Osteocyte (in vitro differentiated cells): ENCODE measurements around the gene TIAM2. TPM values are rescaled to one million over a fixed set of nuclear protein-coding genes. Genes with fewer than 3 reads are reported as not detected.

ENCODE experiments used
- DNase-seq: peaks from one replicate; pipeline ENCODE4 v3.0.0; 2021; ENCODE audit warnings: mixed read lengths; ENCODE audit not compliant: unreplicated experiment; ENCODE audit errors: extremely low spot score
- H3K27ac Mint-ChIP-seq: one replicate; pipeline ENCODE4 v1.8.0; 2021; ENCODE audit warnings: mild to moderate bottlenecking, mixed read lengths; ENCODE audit not compliant: unreplicated experiment
- H3K27me3 Mint-ChIP-seq: one replicate; pipeline ENCODE4 v1.8.0; 2021; ENCODE audit warnings: mixed read lengths; ENCODE audit not compliant: unreplicated experiment
- H3K36me3 Mint-ChIP-seq: one replicate; pipeline ENCODE4 v1.8.0; 2021; ENCODE audit warnings: mixed read lengths; ENCODE audit not compliant: unreplicated experiment
- H3K4me1 Mint-ChIP-seq: one replicate; pipeline ENCODE4 v1.8.0; 2021; ENCODE audit warnings: mixed read lengths; ENCODE audit not compliant: unreplicated experiment
- H3K4me3 Mint-ChIP-seq: one replicate; pipeline ENCODE4 v1.8.0; 2021; ENCODE audit warnings: mild to moderate bottlenecking, moderate library complexity, mixed read lengths; ENCODE audit not compliant: unreplicated experiment
- H3K9me3 Mint-ChIP-seq: one replicate; pipeline ENCODE4 v1.8.0; 2021; ENCODE audit warnings: mixed read lengths; ENCODE audit not compliant: unreplicated experiment
- total RNA-seq: library from RNA; stranded (reverse); gene quantifications from 2 replicates; pipeline ENCODE4 v1.2.1, GENCODE V29; 2021
- TF ChIP-seq, protein P1 (sequence below): fragments of 200-600 bp; sonication (generic); IDR thresholded peaks from 2 replicates; pipeline ENCODE4 v1.5.0; 2021; ENCODE audit warnings: antibody characterized with exemption, mild to moderate bottlenecking, moderate library complexity

TIAM2 gene
- total RNA-seq, 1 donor from 2014 or later: 11.2 TPM

DNA sequence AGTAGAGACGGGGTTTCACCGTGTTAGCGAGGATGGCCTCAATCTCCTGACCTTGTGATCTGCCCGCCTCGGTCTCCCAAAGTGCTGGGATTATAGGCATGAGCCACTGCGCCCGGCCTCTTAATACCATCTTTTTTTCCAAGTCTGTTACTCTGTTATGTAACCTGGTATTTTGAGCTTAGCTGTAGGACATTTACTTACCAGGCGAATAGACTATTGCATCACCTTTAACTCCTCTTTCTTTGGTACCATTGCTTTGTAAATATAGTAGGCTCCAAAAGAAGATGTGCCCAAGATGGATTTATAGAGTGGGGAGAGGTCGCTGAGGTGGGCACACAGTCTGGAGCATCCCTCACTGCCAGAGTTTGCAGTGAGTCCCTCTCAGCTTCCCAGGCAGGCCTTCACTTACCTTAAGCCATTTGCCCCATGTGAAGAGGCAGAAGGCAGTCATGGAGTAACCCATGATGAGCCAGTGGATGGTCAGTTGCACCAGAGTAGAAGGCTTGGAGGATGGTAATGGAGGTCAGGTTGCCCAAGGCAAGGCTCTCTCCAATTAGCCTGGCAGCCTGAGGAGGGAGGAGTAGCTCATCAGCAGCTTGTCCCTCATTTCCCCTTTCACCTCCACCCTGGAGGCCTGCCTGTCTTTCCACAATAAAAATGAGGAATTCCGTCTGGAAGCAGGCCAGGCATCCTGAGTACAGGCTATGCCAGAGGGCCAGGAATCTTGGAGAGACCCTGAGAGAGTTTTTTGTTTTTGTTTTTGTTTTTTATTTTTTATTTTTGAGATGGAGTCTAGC is 9.7 kb downstream of the TIAM2 start:
- no peaks in the 10 kb centered on the region for H3K36me3 Mint-ChIP-seq
- no peak for DNase-seq
- H3K4me3 Mint-ChIP-seq: no peak overlapping the region
- no peaks in the 10 kb centered on the region for H3K9me3 Mint-ChIP-seq
- TF ChIP-seq, protein P1, sequence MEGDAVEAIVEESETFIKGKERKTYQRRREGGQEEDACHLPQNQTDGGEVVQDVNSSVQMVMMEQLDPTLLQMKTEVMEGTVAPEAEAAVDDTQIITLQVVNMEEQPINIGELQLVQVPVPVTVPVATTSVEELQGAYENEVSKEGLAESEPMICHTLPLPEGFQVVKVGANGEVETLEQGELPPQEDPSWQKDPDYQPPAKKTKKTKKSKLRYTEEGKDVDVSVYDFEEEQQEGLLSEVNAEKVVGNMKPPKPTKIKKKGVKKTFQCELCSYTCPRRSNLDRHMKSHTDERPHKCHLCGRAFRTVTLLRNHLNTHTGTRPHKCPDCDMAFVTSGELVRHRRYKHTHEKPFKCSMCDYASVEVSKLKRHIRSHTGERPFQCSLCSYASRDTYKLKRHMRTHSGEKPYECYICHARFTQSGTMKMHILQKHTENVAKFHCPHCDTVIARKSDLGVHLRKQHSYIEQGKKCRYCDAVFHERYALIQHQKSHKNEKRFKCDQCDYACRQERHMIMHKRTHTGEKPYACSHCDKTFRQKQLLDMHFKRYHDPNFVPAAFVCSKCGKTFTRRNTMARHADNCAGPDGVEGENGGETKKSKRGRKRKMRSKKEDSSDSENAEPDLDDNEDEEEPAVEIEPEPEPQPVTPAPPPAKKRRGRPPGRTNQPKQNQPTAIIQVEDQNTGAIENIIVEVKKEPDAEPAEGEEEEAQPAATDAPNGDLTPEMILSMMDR: no peak
- peaks cover 29% of the 10 kb centered on the region for H3K4me1 Mint-ChIP-seq
- no peak overlapping the region for H3K27ac Mint-ChIP-seq
- no peaks in the 10 kb centered on the region for H3K27me3 Mint-ChIP-seq

GRCh38 chr6:155008625-155009024 is 13.5 kb downstream of the TIAM2 start:
- H3K9me3 Mint-ChIP-seq: no peaks in the 10 kb centered on the region
- no peak overlapping the region for H3K27ac Mint-ChIP-seq
- DNase-seq: no peak
- H3K4me3 Mint-ChIP-seq: no peak overlapping the region
- TF ChIP-seq, protein P1: no peak
- no peaks in the 10 kb centered on the region for H3K36me3 Mint-ChIP-seq
- H3K4me1 Mint-ChIP-seq: peaks cover 34% of the 10 kb centered on the region
- no peaks in the 10 kb centered on the region for H3K27me3 Mint-ChIP-seq

DNA sequence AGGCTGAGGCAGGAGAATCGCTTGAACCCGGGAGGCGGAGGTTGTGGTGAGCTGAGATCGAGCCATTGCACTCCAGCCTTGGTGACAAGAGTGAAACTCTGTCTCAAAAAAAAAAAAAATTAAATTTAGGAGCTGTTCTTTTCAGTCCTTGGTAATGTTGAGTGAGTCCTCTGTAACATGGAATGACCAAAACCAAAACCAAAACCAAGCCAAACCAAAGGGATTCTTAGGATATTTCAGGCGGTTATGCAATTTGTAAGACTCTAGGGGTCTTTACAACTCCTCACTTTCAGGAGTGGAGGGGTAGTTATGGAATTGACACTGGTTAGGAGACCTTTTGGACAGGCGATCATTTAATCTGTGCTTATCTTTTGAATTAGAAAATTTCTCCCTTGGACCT is 15.8 kb downstream of the TIAM2 start:
- no peak for DNase-seq
- TF ChIP-seq, protein P1: no peak
- Mint-ChIP-seq H3K27me3 (no peaks in the 10 kb centered on the region), H3K4me1 (peaks cover 49% of the 10 kb centered on the region), H3K4me3 (no peak overlapping the region), H3K27ac (no peak overlapping the region), H3K36me3 (no peaks in the 10 kb centered on the region), H3K9me3 (no peaks in the 10 kb centered on the region)

DNA sequence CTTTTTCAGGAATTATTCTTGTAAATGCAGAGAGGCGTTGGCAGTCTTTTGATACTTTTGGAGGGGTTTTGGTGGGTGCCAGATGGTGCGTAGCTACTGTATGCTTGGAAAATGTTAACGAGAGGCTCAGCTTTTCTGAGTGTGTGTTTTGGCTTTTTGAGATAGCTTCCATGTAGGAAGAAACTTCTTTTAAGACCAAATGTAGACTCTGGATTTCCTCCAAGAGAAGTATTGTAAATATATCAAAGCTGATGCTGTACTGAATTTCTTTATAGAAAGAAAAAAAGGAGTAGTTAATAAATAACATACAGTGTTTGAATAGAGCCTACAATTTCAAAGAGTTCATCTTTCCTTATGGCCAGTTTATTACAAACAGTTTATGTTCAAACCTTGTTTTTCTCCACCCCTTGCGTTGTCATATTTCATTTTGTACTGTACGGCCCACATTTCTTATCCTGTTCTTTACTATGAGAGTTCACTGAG is 16.7 kb downstream of the TIAM2 start:
- H3K36me3 Mint-ChIP-seq: no peaks in the 10 kb centered on the region
- peaks cover 52% of the 10 kb centered on the region for H3K4me1 Mint-ChIP-seq
- no peak for DNase-seq
- no peaks in the 10 kb centered on the region for H3K27me3 Mint-ChIP-seq
- TF ChIP-seq, protein P1: no peak
- H3K4me3 Mint-ChIP-seq: no peak overlapping the region
- H3K27ac Mint-ChIP-seq: no peak overlapping the region
- no peaks in the 10 kb centered on the region for H3K9me3 Mint-ChIP-seq

- Mint-ChIP-seq H3K36me3 (no peaks in the 10 kb centered on the region), H3K9me3 (no peaks in the 10 kb centered on the region), H3K4me1 (peaks cover 52% of the 10 kb centered on the region), H3K27ac (no peak overlapping the region), H3K4me3 (no peak overlapping the region), H3K27me3 (no peaks in the 10 kb centered on the region)
- TF ChIP-seq, protein P1: no peak
- DNase-seq: no peak
Observed at GRCh38 chr6:155013457-155013876, 18.4 kb downstream of the TIAM2 start.
